SU-DHL-6 (cell line): Measurements from ENCODE around the gene SOX30.
"Not testable (repeated sequence)": the region's sequence is repeated elsewhere in the genome, so short reads cannot be mapped to it uniquely, and the experiment has no call there.

Experiments used
- H2AFZ ChIP-seq: fragments of 200-600 bp; sonication (generic); 2 replicates; pipeline ENCODE4 v1.6.1; 2014; ENCODE audit warnings: low read depth, mild to moderate bottlenecking, moderate library complexity, mixed read lengths, antibody characterized with exemption, low read length; ENCODE audit not compliant: severe bottlenecking
- H3F3A ChIP-seq: fragments of 200-600 bp; shearing (Covaris generic); 2 replicates; pipeline ENCODE4 v1.6.0; 2016; ENCODE audit warnings: antibody characterized with exemption, mild to moderate bottlenecking; ENCODE audit not compliant: insufficient read depth
- H3K27ac ChIP-seq: fragments of 200-600 bp; sonication (generic); 2 replicates; pipeline ENCODE4 v1.5.1; 2016; ENCODE audit warnings: low read depth, mild to moderate bottlenecking, low read length, moderate library complexity, mixed read lengths
- H3K27me3 ChIP-seq: fragments of 200-600 bp; sonication (generic), shearing (Covaris generic); 2 replicates; pipeline ENCODE4 v1.6.0; 2014; ENCODE audit warnings: mild to moderate bottlenecking, low read length
- H3K36me3 ChIP-seq: fragments of 200-600 bp; sonication (generic); 2 replicates; pipeline ENCODE4 v1.6.1; 2014; ENCODE audit warnings: mild to moderate bottlenecking, low read length, mixed read lengths
- H3K4me2 ChIP-seq: fragments of 300-600, 200-600 bp; shearing (Covaris generic), sonication (generic); 2 replicates; pipeline ENCODE4 v1.6.0; 2014; ENCODE audit warnings: low read length, low read depth, mild to moderate bottlenecking; ENCODE audit not compliant: poor library complexity, severe bottlenecking
- H3K4me3 ChIP-seq: fragments of 200-600 bp; sonication (generic); 2 replicates; pipeline ENCODE4 v1.5.1; 2014; ENCODE audit warnings: antibody characterized with exemption, low read length, mild to moderate bottlenecking, mixed read lengths; ENCODE audit not compliant: insufficient read depth, poor library complexity, severe bottlenecking
- H3K79me2 ChIP-seq: fragments of 200-600 bp; sonication (generic); 2 replicates; pipeline ENCODE4 v1.6.1; 2014; ENCODE audit warnings: mild to moderate bottlenecking, low read length, moderate library complexity; ENCODE audit not compliant: insufficient read depth
- H3K9ac ChIP-seq: fragments of 200-600 bp; sonication (generic); 2 replicates; pipeline ENCODE4 v1.7.0; 2014; ENCODE audit warnings: mild to moderate bottlenecking, low read length
- H3K9me2 ChIP-seq: fragments of 200-600 bp; sonication (generic); replicated peaks from 2 replicates; pipeline ENCODE4 v1.6.1; 2014; ENCODE audit warnings: low read length; ENCODE audit not compliant: insufficient read depth
- H3K9me3 ChIP-seq: fragments of 200-600 bp; sonication (generic); 2 replicates; pipeline ENCODE4 v1.6.1; 2014; ENCODE audit warnings: low read length, mixed read lengths; ENCODE audit not compliant: insufficient read depth
- H4K20me1 ChIP-seq: fragments of 200-600 bp; sonication (generic); 2 replicates; pipeline ENCODE4 v1.6.1; 2014; ENCODE audit warnings: low read depth, mild to moderate bottlenecking, antibody characterized with exemption, low read length, moderate library complexity, mixed read lengths
- CTCF ChIP-seq: fragments of 200-600 bp; sonication (generic); IDR thresholded peaks from one replicate; pipeline ENCODE4 v1.5.1; 2017; ENCODE audit warnings: antibody characterized with exemption, mild to moderate bottlenecking, low read length, moderate library complexity; ENCODE audit not compliant: insufficient read depth, poor library complexity, severe bottlenecking
- EZH2phosphoT487 ChIP-seq: fragments of 200-600 bp; sonication (generic), shearing (Covaris generic); conservative IDR thresholded peaks from 2 replicates; pipeline ENCODE4 v1.6.1; 2018; ENCODE audit warnings: mild to moderate bottlenecking, antibody characterized with exemption, low read length, moderate library complexity, mixed read lengths

The SOX30 gene

GRCh38 chr5:157652377-157652692, at the start of gene SOX30:
Gene SOX30 (minus strand): TSS chr5:157652438. CDS start chr5:157652078, 360 bp downstream.
- Histone ChIP-seq H3K79me2 (no peaks in the 10 kb centered on the region), H3K9ac (peak within 1 kb of the TSS; percentile 29; the same call in 1 of the 2 replicates), H3K9me3 (peaks cover 17% of the 10 kb centered on the region; the same call in 1 of the 2 replicates), H3F3A (peaks cover 6% of the 10 kb centered on the region; the same call in 1 of the 2 replicates), H3K9me2 (no peaks in the 10 kb centered on the region), H3K4me3 (peak within 1 kb of the TSS; percentile 25), H3K36me3 (0 out of 2 replicates have a peak, but pooled peaks cover 4% of the 10 kb centered on the region), H3K27me3 (no peaks in the 10 kb centered on the region), H3K27ac (no peak within 1 kb of the TSS), H2AFZ (peak within 1 kb of the TSS; percentile 78), H4K20me1 (no peaks in the 10 kb centered on the region), H3K4me2 (peak within 1 kb of the TSS; percentile 44)
- TF ChIP-seq EZH2phosphoT487 (no peak), CTCF (no peak)

GRCh38 chr5:157698674-157699073, 46.4 kb upstream of the SOX30 start:
- not testable (repeated sequence) for H3K27me3 ChIP-seq, H3K27ac ChIP-seq, H3K36me3 ChIP-seq, H3K79me2 ChIP-seq, H3K4me3 ChIP-seq, H4K20me1 ChIP-seq, H3K9me2 ChIP-seq, H3K4me2 ChIP-seq, H2AFZ ChIP-seq, H3K9ac ChIP-seq, H3F3A ChIP-seq
- H3K9me3 ChIP-seq = peaks cover 21% of the 10 kb centered on the region; the same call in 1 of the 2 replicates

- peaks cover 21% of the 10 kb centered on the region; the same call in 1 of the 2 replicates for H3K9me3 ChIP-seq
- H3K27ac ChIP-seq, H3K4me2 ChIP-seq, H3K4me3 ChIP-seq, H3K27me3 ChIP-seq, H3K79me2 ChIP-seq, H3K36me3 ChIP-seq, H4K20me1 ChIP-seq, H2AFZ ChIP-seq, H3K9me2 ChIP-seq, H3F3A ChIP-seq, H3K9ac ChIP-seq: not testable (repeated sequence)
Observed at GRCh38 chr5:157696154-157696553, 43.9 kb upstream of the SOX30 start.

GRCh38 chr5:157693816-157694215, 41.6 kb upstream of the SOX30 start:
- not testable (repeated sequence) for H3K9ac ChIP-seq, H3K27me3 ChIP-seq, H3F3A ChIP-seq, H3K79me2 ChIP-seq, H3K9me2 ChIP-seq, H4K20me1 ChIP-seq, H3K4me2 ChIP-seq, H3K27ac ChIP-seq, H3K4me3 ChIP-seq, H3K36me3 ChIP-seq, H2AFZ ChIP-seq
- peaks cover 16% of the 10 kb centered on the region; the same call in 1 of the 2 replicates for H3K9me3 ChIP-seq

- Histone ChIP-seq H3K36me3 (no peaks in the 10 kb centered on the region), H2AFZ (no peak overlapping the region), H4K20me1 (no peaks in the 10 kb centered on the region), H3K79me2 (no peaks in the 10 kb centered on the region), H3K9me2 (no peaks in the 10 kb centered on the region), H3K4me3 (no peak overlapping the region), H3K27me3 (no peaks in the 10 kb centered on the region), H3K27ac (no peak overlapping the region), H3K4me2 (no peak overlapping the region), H3K9me3 (no peaks in the 10 kb centered on the region), H3K9ac (no peak overlapping the region), H3F3A (no peaks in the 10 kb centered on the region)
- TF ChIP-seq CTCF = no peak
Observed at GRCh38 chr5:157690690-157691433, 38.6 kb upstream of the SOX30 start.
